MCF 10A (cell line): Measurements from ENCODE around the gene GSK3B. TPM values are rescaled to one million over a fixed set of nuclear protein-coding genes. Genes with fewer than 3 reads are reported as not detected.
"Not testable (repeated sequence)": the region's sequence is repeated elsewhere in the genome, so short reads cannot be mapped to it uniquely, and the experiment has no call there.

Experiments
- BruUV-seq: library from RNA; stranded (reverse); fragments of 400-500 nt; replicated peaks from 2 replicates; lab custom pipeline; 2021; lab: Mats Ljungman, UMichigan
- CTCF ChIA-PET: fragments of 300-600 bp; sonication (Branson Sonifier 250); formaldehyde crosslinking; extraction: SDS; loops from one replicate; lab custom pipeline; 2021; ENCODE audit warnings: antibody characterized with exemption, inconsistent platforms; lab: Yijun Ruan, JAX
- POLR2A ChIA-PET: fragments of 300-600, 350-650 bp; sonication (Branson Sonifier 250); formaldehyde crosslinking; extraction: SDS; loops from one replicate; lab custom pipeline; 2020; ENCODE audit warnings: antibody characterized with exemption, inconsistent platforms; lab: Yijun Ruan, JAX
- DNase-seq: peaks from one replicate; pipeline ENCODE4 v3.0.0-alpha.2; 2018; ENCODE audit not compliant: unreplicated experiment
- H3K27ac Mint-ChIP-seq: one replicate; pipeline ENCODE4 v1.8.0; 2022; ENCODE audit warnings: mild to moderate bottlenecking, low read depth, mixed read lengths; ENCODE audit not compliant: unreplicated experiment
- H3K27me3 Mint-ChIP-seq: one replicate; pipeline ENCODE4 v1.8.0; 2022; ENCODE audit warnings: mixed read lengths; ENCODE audit not compliant: insufficient read depth, unreplicated experiment
- H3K36me3 Mint-ChIP-seq: one replicate; pipeline ENCODE4 v1.8.0; 2022; ENCODE audit warnings: mild to moderate bottlenecking, moderate library complexity, mixed read lengths; ENCODE audit not compliant: insufficient read depth, unreplicated experiment
- H3K4me1 Mint-ChIP-seq: one replicate; pipeline ENCODE4 v1.8.0; 2022; ENCODE audit warnings: mixed read lengths; ENCODE audit not compliant: insufficient read depth, unreplicated experiment
- H3K4me3 Mint-ChIP-seq: one replicate; pipeline ENCODE4 v1.8.0; 2022; ENCODE audit warnings: mild to moderate bottlenecking, moderate library complexity, mixed read lengths; ENCODE audit not compliant: unreplicated experiment
- H3K9me3 Mint-ChIP-seq: one replicate; pipeline ENCODE4 v1.8.0; 2022; ENCODE audit warnings: mixed read lengths; ENCODE audit not compliant: unreplicated experiment
- intact Hi-C: fragments of 100-400 bp; cut with micrococcal nuclease; formaldehyde crosslinking; loops from 2 replicates; pipeline ENCODE4 v1.14.1; 2022
- total RNA-seq: library from RNA; stranded (reverse); gene quantifications from 2 replicates; pipeline ENCODE4 v1.2.3, GENCODE V29; 2022
- TF ChIP-seq, protein P1 (sequence below): fragments of 200-600 bp; IDR thresholded peaks from one replicate; pipeline ENCODE4 v1.8.0; 2022; ENCODE audit warnings: antibody characterized with exemption, mild to moderate bottlenecking; ENCODE audit not compliant: unreplicated experiment

Gene GSK3B
- total RNA-seq, 1 experiment from 2014 or later: 71.5 TPM

DNA sequence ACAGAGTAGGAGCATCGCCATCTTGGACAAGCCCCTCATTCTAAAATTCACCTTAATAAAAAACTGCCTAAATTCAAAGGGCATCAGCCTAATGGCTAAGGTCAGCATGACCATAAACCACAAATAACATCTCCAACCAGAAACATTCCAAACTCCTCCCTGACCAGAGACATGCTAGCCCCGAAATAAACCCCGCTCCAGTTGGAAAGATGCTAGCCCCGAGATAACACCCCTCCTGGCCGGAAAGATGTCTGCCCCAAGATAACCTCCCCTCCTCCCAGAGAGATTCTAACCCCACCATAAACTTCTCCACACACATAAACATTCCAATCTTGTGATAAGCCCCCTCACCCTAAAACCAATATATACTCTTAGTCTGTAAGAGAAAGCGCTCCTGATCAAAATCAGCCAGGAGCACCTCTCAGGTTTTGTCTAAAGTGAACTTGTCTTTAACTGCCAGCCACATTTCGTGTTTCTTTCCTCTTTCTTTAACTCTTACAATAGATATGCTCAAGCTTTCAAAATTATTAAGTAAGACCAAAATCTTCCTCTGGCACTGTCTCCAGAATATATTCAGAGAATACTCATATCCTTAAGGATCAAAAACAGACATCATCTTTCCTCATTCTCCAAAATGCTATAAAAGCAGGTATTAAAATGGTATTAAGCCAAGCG, 104.1 kb downstream of the GSK3B start:
- Mint-ChIP-seq H3K27me3 (no peaks in the 10 kb centered on the region), H3K4me3 (no peak overlapping the region), H3K9me3 (no peaks in the 10 kb centered on the region), H3K36me3 (peaks cover 7% of the 10 kb centered on the region), H3K4me1 (peaks cover 34% of the 10 kb centered on the region), H3K27ac (no peak overlapping the region)
- ChIA-PET POLR2A (interaction anchor here (0.7 kb wide), 1 partner anchor 9 kb away, joined by 4 read pairs; no protein-coding TSS in a partner anchor), CTCF (no interaction called here)
- no TSS peak for BruUV-seq
- TF ChIP-seq, protein P1, sequence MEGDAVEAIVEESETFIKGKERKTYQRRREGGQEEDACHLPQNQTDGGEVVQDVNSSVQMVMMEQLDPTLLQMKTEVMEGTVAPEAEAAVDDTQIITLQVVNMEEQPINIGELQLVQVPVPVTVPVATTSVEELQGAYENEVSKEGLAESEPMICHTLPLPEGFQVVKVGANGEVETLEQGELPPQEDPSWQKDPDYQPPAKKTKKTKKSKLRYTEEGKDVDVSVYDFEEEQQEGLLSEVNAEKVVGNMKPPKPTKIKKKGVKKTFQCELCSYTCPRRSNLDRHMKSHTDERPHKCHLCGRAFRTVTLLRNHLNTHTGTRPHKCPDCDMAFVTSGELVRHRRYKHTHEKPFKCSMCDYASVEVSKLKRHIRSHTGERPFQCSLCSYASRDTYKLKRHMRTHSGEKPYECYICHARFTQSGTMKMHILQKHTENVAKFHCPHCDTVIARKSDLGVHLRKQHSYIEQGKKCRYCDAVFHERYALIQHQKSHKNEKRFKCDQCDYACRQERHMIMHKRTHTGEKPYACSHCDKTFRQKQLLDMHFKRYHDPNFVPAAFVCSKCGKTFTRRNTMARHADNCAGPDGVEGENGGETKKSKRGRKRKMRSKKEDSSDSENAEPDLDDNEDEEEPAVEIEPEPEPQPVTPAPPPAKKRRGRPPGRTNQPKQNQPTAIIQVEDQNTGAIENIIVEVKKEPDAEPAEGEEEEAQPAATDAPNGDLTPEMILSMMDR: no peak
- intact Hi-C loops: no loop called here
- no peak for DNase-seq

DNA sequence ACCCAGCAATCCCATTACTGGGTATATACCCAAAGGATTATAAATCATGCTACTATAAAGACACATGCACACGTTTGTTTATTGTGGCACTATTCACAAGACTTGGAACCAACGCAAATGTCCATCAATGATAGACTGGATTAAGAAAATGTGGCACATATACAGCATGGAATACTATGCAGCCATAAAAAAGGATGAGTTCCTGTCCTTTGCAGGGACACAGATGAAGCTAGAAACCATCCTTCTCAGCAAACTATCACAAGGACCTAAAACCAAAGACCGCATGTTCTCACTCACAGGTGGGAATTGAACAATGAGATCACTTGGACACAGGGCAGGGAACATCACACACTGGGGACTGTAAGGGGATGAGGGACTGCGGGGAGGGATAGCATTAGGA, 107.4 kb downstream of the GSK3B start:
- peaks cover 22% of the 10 kb centered on the region for H3K9me3 Mint-ChIP-seq
- POLR2A ChIA-PET, CTCF ChIA-PET, H3K4me3 Mint-ChIP-seq, H3K27me3 Mint-ChIP-seq, BruUV-seq, DNase-seq, intact Hi-C loops, H3K36me3 Mint-ChIP-seq, H3K27ac Mint-ChIP-seq: not testable (repeated sequence)
- H3K4me1 Mint-ChIP-seq: peaks cover 15% of the 10 kb centered on the region

DNA sequence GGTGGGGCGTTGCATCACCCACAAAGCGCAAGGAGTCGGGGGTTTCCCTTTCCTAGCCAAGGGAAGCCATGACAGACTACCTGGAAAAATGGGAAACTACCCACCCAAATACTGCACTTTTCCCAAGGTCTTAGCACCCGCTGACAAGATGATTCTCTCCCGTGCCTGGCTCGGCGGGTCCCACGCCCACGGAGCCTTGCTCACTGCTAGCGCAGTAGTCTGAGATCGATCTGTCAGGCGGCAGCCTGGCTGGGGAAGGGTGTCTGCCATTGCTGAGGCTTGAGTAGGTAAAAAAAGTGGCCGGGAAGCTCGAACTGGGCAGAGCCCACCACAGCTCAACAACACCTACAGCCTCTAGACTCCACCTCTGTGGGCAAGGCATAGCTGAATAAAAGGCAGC, 112.9 kb downstream of the GSK3B start:
- DNase-seq: no peak
- ChIA-PET POLR2A (interaction anchor here (0.6 to 1.3 kb wide), 2 partner anchors 9 to 22 kb away, joined by 4 read pairs; no protein-coding TSS in a partner anchor), CTCF (no interaction called here)
- Mint-ChIP-seq H3K4me1 (peaks cover 6% of the 10 kb centered on the region), H3K36me3 (peaks cover 14% of the 10 kb centered on the region), H3K9me3 (peaks cover 22% of the 10 kb centered on the region), H3K27me3 (no peaks in the 10 kb centered on the region), H3K27ac (no peak overlapping the region), H3K4me3 (no peak overlapping the region)
- no TSS peak for BruUV-seq
- TF ChIP-seq, protein P1: no peak
- intact Hi-C loops: no loop called here

DNA sequence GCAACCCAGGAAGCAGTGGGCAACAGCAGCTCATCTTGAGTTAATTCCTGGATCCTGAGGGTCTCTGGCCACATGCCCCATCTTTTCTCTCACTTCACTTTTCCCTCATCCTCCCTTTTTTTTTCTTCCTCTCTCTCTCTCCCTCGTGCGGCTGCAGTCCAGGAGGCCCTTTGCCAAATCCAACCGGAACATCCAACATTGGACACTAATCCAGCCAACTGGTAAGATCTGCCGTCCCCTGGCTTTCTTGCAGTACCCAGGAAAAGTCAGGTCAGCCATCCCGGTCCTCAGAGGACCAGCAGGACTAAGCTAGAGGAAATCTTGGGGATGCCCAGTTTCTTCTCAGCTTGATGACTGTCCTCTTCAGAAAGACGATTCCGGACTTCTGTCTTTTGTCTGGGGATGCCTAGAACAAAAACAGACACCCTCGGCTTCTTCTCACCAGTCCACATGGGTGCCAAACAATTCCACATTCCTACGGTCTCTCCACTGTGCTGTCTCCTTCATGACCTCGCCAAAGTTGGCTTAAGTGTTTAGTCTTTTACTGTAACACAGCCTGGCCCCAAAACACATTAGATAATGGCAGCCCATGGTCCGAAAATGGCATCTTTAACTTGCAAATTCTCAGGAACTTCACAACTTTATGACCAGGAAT, 115.6 kb downstream of the GSK3B start:
- TF ChIP-seq, protein P1: no peak
- Mint-ChIP-seq H3K4me1 (peaks cover 6% of the 10 kb centered on the region), H3K27me3 (no peaks in the 10 kb centered on the region), H3K9me3 (peaks cover 13% of the 10 kb centered on the region), H3K4me3 (no peak overlapping the region), H3K36me3 (peaks cover 14% of the 10 kb centered on the region), H3K27ac (no peak overlapping the region)
- intact Hi-C loops: no loop called here
- DNase-seq: no peak
- POLR2A ChIA-PET: no interaction called here
- no TSS peak for BruUV-seq
- CTCF ChIA-PET: interaction anchor here (0.7 kb wide), 1 partner anchor 53 kb away, joined by 3 read pairs; no protein-coding TSS in a partner anchor
